SIG-M5 treated with dmso at 0.1 percent for 504 hours (cell line): ENCODE measurements around the gene AGBL5.
"Not testable (repeated sequence)": the region's sequence is repeated elsewhere in the genome, so short reads cannot be mapped to it uniquely, and the experiment has no call there.

Experiments used
- DNase-seq: peaks from one replicate; lab custom pipeline; 2025; ENCODE audit not compliant: unreplicated experiment; lab: John Stamatoyannopoulos, UW

AGBL5 gene

GRCh38 chr2:27089111-27089954 lies 37.9 kb downstream of the AGBL5 start:
- DNase-seq: no peak

- no peak for DNase-seq
Measured at GRCh38 chr2:27091746-27092695, 40.6 kb downstream of the AGBL5 start.

DNA sequence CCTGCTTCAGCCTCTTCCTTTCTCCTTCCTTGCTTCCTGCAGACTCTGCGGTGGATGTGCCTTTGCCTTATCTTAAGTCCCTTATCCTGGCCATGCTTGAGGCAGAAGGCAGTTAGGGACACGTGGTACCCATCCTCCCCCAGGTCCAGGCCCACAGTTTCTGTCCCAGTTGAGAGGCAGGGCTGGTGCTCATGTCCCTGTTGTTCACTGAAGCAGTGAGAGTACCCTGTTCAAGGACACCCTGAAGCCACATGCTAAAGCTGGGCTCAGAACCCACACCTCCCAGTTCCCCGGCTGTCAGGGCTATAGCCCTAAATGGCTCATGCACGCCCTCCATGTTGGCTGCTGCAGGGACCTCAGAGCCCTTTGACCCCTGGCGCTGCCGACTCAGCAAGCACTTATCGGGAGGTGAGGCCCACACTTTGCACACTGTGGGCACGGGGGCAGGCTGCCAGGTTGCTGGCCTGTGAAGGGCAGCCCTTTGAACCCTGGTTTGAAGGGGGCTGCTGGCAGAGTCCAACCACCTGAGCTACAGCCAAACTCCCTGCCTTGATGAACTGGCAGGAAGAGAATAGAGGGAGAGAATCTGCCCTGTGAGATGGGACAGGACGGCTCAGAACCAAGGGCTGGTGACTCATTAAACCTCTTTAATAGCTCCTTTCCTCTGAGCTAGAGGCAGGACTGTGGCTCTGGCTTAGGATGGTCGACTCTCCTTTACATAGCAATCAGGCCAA lies 41.4 kb downstream of the AGBL5 start:
- DNase-seq: no peak

DNA sequence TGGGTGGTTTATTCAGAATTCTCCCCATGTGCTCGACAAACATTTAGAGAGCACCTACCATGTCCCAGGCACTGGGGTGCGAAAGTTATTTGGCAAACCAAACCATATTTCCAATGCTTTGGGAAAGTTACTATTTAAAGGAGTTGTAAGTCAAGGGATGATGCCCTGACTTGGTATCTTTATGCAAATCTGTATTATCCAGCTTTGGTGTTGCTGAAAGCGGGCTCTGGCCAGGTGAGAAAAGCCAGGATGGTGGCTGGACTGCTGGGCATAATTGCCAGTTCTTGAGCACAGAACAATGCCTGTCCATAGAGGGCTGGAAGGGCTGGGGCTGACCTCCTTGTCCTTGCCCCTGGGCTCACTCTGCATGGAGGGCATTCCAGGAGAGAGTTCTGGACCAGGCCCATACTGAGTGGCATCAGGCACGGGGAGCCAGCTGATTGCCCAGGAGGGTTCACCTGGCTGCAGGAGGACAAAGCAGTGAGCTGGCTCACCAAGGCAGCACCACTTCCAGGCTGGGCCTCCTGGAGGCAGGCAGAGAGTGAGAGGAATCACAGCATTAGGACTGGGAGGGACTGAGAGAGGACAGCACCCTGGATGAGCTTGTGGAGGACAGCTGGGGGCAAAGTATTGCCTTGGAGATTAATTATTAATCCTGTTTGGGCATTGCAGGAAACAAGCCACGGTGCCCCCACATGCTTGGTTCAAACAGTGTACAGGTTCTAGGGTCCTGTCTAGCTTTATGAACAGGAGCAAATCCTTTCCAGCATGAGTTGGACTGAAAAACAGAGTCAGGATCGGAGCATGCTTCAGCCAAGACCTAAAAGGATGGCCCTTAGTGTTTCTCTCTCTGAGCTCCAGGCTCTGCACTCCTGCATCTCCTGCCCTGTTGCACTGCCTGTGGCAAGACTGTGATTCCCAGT lies 42.2 kb downstream of the AGBL5 start:
- DNase-seq: no peak

- DNase-seq: no peak
Measured at GRCh38 chr2:27094353-27094984, 43.0 kb downstream of the AGBL5 start.

DNA sequence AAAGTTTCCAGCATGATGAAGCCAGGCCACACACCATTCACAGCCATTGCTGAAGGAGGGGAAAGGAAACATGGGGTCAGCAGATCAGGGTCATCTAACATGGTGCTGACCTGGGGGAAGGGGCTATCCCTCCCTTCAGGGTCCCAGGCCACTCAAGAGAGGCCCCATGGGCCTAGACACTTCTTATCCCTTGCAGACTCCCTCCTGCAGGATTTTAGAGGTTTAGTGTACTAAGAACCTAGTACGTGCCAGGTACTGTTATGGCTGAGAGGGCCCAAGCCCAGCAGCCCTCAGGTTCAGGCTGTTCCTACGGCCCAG lies 43.9 kb downstream of the AGBL5 start:
- DNase-seq: no peak

- peak; percentile 47 for DNase-seq
Measured at GRCh38 chr2:27095745-27096651, 44.5 kb downstream of the AGBL5 start.

- no peak for DNase-seq
Measured at GRCh38 chr2:27096748-27097297, 45.4 kb downstream of the AGBL5 start.

DNA sequence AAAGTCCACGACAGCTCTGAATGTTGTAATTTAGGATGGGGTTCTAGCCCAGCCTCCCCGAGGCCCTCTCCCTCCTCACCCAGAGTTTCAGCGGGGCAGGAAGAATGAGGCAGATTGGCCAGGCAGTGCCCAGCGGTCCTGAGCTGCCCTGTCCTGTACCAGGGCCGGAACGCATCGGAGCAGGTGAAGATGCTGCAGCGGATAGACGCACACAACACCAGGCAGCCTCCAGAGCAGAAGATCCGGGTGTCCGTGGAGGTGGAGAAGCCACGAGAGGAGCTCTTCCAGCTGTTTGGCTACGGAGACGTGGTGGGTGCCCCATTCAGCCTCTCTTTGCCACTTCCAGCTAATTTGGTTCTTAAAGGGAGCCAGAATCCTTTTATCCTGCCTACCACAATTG lies 45.9 kb downstream of the AGBL5 start:
- DNase-seq: no peak

GRCh38 chr2:27099334-27099955 lies 48.0 kb downstream of the AGBL5 start:
- DNase-seq: no peak

DNA sequence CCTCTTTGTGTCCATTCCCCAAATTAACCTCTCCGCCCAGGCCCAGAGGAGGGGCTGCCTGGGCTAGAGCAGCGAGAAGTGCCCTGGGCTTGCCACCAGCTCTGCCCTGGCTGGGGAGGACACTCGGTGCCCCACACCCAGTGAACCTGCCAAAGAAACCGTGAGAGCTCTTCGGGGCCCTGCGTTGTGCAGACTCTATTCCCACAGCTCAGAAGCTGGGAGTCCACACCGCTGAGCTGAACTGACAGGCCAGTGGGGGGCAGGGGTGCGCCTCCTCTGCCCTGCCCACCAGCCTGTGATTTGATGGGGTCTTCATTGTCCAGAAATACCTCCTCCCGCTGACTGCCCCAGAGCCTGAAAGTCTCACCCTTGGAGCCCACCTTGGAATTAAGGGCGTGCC lies 48.6 kb downstream of the AGBL5 start:
- no peak for DNase-seq

DNA sequence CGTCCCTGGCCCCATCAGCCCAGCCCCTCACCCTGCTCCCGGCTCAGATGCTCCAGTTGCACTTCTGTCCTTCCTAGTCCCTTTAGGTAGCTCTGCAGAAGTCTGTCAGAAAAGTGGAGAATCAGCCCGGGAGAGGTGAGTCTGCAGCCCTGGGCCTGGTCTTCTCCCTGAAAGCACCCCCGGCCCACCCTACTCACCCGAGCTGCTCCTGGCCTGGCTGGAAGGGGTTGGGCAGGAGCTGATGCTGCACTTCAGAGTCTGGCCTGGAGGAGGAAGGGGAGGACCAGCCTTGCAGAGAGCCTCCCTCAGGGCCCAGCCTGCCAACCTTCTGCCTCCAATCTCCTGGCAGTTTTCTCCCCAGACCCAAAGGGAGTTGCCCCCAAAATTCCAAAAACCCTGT lies 50.9 kb downstream of the AGBL5 start:
- no peak for DNase-seq

- no peak for DNase-seq
Measured at GRCh38 chr2:27105981-27106380, 54.5 kb downstream of the AGBL5 start.

DNA sequence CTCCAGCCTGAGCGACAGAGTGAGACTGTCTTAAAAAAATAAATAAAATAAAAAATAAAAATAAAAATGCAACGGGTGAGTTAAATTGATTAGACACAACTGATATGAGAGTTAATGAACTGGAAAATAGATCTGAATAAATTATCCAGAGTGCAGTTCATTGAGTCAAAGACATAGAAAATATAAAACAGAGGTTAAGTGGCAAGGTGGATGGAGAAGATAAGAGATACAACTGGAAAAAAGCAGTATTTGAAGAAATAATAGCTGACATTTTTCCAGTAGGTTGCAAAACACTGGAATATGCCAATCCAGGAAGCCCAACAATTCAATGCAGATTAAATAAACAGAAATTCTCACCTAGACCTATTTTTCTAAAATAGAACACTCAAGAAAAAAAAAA lies 56.8 kb downstream of the AGBL5 start:
- no peak for DNase-seq

- DNase-seq: no peak
Measured at GRCh38 chr2:27109083-27109482, 57.6 kb downstream of the AGBL5 start.

DNA sequence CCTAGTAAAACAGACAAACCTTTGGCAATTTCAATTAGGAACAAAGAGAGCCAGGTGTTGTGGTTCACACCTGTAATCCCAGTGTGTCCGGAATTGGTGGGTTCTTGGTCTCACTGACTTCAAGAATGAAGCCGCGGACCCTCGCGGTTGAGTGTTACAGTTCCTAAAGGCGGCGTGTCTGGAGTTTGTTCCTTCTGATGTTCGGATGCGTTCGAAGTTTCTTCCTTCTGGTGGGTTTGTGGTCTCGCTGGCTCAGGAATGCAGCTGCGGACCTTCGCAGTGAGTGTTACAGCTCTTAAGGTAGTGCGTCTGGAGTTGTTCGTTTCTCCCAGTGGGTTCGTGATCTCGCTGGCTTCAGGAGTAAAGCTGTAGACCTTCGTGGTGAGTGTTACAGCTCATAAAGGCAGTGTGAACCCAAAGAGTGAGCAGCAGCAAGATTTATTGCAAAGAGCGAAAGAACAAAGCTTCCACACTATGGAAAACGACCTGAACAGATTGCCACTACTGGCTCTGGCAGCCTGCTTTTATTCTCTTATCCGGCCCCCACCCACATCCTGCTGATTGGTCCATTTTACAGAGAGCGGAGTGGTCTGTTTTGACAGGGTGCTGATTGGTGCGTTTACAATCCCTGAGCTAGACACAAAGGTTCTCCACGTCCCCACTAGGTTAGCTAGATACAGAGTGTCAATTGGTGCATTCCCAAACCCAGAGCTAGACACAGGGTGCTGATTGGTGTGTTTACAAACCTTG lies 59.3 kb downstream of the AGBL5 start:
- DNase-seq: not testable (repeated sequence)

DNA sequence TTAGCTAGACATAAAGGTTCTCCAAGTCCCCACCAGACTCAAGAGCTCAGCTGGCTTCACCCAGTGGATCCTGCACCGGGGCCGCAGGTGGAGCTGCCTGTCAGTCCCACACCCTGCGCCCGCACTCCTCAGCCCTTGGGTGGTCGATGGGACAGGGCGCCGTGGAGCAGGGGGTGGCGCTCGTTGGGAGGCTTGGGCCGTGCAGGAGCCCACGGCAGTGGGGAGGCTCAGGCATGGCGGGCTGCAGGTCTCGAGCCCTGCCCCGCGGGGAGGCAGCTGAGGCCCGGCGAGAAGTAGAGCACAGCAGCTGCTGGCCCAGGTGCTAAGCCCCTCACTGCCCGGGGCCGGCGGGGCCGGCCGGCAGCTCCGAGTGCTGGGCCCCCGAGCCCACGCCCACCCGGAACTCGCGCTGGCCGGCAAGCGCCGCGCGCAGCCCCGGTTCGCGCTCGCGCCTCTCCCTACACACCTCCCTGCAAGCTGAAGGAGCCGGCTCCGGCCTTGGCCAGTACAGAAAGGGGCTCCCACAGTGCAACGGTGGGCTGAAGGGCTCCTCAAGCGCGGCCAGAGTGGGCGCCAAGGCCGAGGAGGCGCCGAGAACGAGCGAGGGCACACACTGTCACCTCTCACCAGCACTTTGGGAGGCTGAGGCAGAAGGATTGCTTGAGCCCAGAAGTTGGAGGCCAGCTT lies 60.1 kb downstream of the AGBL5 start:
- not testable (repeated sequence) for DNase-seq
